NCI-H524 treated with DMSO at 0.1 percent for 48 hours (cell line): ENCODE data around the gene NTSR2.

Source experiments
- DNase-seq: peaks from one replicate; lab custom pipeline; 2025; lab: John Stamatoyannopoulos, UW

NTSR2 gene

DNA sequence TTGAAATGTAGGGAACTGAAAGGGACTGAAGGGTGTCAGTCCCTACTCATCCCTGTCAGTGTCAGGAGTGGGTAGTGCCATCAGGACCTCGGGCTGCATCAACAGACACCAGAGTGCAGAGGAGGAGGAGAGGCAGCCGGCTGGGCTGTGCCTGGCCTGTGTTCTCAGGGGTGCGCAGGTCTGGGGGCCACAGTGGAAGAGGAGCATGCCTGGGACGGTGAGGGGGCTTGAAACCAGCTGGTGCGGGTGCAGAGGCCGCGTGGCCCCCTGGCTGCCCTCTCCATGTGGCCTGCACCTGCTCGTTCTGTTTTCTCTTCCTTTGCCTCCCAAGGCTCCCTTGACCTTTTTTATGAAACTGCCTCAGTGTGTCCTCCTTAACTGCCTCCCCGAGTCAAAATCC is 41.3 kb downstream of the NTSR2 start:
- DNase-seq: no peak

- no peak for DNase-seq
These were observed 44.3 kb downstream of the NTSR2 start for GRCh38 chr2:11625671-11626070.

GRCh38 chr2:11624893-11625292 is 45.1 kb downstream of the NTSR2 start:
- no peak for DNase-seq

DNA sequence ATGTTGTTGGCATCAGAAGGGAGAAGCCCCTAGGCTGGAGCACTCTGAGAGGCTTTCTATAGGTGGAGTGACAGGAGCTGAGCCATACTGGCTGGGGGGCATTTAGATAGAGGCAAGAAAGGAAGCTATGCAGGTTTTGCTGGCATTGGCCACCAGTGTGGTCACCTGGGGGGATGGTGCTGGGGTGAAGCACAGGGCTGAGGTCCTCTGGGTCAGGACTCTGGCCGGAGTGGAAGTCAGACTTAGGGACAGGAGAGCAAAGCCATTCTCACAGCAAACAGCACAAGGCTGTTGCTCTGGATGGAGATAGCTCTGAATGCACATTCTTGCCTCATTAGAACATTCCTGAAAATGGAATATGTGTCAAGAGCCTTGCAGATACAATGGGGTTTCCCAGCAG is 47.4 kb downstream of the NTSR2 start:
- DNase-seq: no peak

GRCh38 chr2:11621410-11621809 is 48.6 kb downstream of the NTSR2 start:
- DNase-seq: no peak

DNA sequence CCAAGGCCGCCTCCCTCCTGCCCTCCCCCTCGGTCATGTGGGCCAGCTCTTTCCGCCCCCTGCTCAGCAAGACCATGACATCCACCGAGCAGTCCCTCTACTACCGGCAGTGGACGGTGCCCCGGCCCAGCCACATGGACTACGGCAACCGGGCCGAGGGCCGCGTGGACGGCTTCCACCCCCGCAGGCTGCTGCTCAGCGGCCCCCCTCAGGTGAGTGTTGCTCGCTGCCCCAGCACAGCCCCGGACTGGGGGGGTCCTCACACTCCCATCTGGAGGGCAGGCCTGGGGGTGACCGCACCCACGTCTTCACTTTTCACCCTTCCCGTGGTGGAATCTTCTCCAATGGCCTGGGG is 51.3 kb downstream of the NTSR2 start:
- DNase-seq: no peak

- no peak for DNase-seq
These were observed 51.8 kb downstream of the NTSR2 start for GRCh38 chr2:11617984-11618707.

- no peak for DNase-seq
These were observed 52.5 kb downstream of the NTSR2 start for GRCh38 chr2:11617527-11617926.

DNA sequence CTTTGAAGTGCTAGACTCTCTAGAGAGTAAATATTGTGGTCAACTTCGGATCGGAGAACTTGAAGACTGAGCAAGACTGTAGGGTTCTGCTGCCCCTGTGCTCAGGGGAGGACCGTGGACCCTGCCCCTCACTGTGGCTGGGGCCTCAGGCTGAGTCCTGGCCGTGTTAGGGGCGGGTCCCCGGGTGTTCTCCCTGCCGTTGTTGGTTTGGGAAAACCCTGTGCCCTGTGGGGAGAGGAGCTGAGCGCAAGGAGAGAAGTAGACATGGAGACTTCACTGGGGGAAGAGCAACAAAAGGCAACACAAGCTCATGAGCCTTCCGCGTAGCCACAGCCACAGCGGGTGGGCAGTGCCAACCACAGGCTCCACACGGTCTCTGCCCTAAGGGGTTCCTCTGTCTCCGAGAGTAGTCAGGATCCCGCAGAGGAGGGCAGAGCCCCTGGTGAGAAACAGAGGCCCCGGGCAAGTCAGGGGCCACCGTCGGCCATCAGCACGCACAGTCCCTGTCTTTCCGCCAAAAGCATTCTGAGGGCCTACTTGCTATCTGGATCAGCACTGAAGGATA is 53.1 kb downstream of the NTSR2 start:
- no peak for DNase-seq

DNA sequence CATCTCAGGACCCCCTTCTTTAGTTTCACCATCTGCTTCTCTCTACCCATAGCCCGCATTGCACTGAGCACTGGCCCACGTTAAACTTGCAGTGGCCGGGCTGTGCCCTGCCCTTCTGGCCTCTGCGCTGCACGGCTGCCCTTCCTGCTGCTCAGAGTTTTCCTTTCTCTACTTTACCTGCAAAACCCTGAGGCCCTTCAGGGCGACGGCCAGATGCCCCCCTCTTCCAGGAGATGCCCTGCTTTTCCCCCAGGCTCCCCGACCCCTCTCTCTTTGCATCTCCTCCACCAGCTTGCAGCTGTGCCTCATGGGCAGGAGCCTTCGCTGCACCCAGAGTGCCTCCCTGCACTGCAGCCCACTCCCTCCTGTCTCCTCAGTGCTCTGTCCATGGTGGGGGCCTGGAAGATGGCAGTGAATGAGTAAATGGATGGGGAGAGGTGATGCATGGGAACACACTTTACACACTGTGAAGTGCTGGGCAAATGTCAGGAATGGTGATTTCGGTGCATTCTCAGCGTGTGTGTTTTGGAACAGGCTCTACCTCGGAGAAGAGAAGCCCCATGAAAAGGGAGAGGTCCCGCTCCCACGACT is 53.8 kb downstream of the NTSR2 start:
- no peak for DNase-seq

DNA sequence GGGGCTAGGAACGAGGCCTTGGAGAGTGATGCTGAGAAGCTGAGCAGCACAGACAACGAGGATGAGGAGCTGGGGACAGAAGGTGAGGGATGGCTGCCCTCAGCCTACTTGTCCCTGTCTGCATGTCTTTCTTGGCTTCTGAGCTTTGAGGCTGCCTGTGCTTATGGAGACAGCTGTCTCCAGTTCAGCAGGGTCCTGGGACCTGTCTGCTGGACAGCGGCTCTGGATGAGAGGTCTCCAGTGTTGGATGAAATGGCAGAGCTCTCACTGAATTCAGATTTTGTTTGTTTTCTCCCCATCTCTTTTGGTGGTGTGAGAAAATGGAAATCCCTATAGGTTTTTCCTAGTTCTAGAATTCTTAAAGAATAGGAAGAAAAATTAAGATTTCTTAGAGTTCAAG is 54.8 kb downstream of the NTSR2 start:
- DNase-seq: no peak

- no peak for DNase-seq
These were observed 56.7 kb downstream of the NTSR2 start for GRCh38 chr2:11613297-11613696.

GRCh38 chr2:11612553-11613215 is 57.3 kb downstream of the NTSR2 start:
- DNase-seq: no peak

GRCh38 chr2:11611251-11611650 is 58.7 kb downstream of the NTSR2 start:
- DNase-seq: no peak

DNA sequence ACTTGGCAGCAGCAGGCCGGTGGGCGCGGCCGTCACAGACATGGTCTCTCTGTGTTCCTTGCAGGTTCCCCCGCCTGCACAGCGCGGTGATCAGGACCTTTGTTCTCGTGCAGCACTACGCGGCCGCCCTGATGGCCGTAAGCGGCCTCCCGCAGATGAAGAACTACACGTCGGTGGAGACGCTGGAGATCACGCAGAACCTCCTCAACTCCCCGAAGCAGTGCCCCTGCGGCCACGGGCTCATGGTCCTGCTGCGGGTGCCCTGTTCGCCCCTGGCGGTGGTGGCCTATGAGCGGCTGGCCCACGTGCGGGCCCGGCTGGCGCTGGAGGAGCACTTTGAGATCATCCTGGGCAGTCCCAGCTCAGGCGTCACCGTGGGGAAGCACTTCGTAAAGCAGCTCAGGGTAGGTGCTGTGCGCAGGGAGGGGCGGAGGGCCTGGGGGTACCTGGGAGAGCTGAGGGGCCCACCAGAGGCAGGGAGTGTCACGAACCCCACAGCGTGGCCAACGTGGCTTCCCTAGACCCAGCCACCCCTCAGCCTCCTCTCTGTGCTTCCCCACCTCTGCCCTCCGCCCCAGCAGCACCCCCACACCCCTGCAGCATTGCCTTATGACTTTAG is 59.3 kb downstream of the NTSR2 start:
- DNase-seq: no peak
